Activated CD8-positive, alpha-beta memory T cell treated with anti-CD3 and anti-CD28 coated beads, Interleukin-2, amount 10 ng/mL, durations not matched to agents 7 days and 5 days (primary cell): Measurements from ENCODE around the gene PCA3. TPM values are rescaled to one million over a fixed set of nuclear protein-coding genes. Genes with fewer than 3 reads are reported as not detected.
"Not testable (repeated sequence)": the region's sequence is repeated elsewhere in the genome, so short reads cannot be mapped to it uniquely, and the experiment has no call there.

Experiments
- ATAC-seq: fragments of 150-1000 bp; cut with Tn5 transposase; one replicate; pipeline ENCODE4 v1.10.0; 2021; ENCODE audit warnings: moderate library complexity
- CTCF ChIA-PET: fragments of 350-600 bp; sonication (Branson Sonifier 250); formaldehyde crosslinking; loops from one replicate; lab custom pipeline; 2021; ENCODE audit warnings: antibody characterized with exemption; lab: Charles Lee
- DNase-seq: peaks from one replicate; pipeline ENCODE4 v3.0.0-alpha.2; 2020
- H3K27ac Mint-ChIP-seq: one replicate; pipeline ENCODE4 v1.8.0; 2021; ENCODE audit warnings: mild to moderate bottlenecking, mixed read lengths
- H3K27me3 Mint-ChIP-seq: one replicate; pipeline ENCODE4 v1.8.0; 2021; ENCODE audit warnings: mixed read lengths
- H3K36me3 Mint-ChIP-seq: one replicate; pipeline ENCODE4 v1.8.0; 2021; ENCODE audit warnings: mild to moderate bottlenecking, mixed read lengths
- H3K4me1 Mint-ChIP-seq: one replicate; pipeline ENCODE4 v1.8.0; 2021; ENCODE audit warnings: mixed read lengths
- H3K4me3 Mint-ChIP-seq: one replicate; pipeline ENCODE4 v1.8.0; 2021; ENCODE audit warnings: mild to moderate bottlenecking, moderate library complexity, mixed read lengths
- H3K9me3 Mint-ChIP-seq: one replicate; pipeline ENCODE4 v1.8.0; 2022; ENCODE audit warnings: low read depth, mixed read lengths
- total RNA-seq, 2 experiments: library from RNA; stranded (reverse); gene quantifications; one replicate each; pipeline ENCODE4 v1.2.3, GENCODE V29; 2021

The PCA3 gene
- total RNA-seq, 2 experiments from 2014 or later: not detected

- no peak overlapping the region for H3K27ac Mint-ChIP-seq
- CTCF ChIA-PET: no interaction called here
These were observed 26.9 kb upstream of the PCA3 start for GRCh38 chr9:76737154-76737902.

GRCh38 chr9:76738402-76738801 is 25.8 kb upstream of the PCA3 start:
- CTCF ChIA-PET: no interaction called here
- Mint-ChIP-seq H3K27me3 (peaks cover 36% of the 10 kb centered on the region), H3K27ac (no peak overlapping the region), H3K9me3 (peaks cover 6% of the 10 kb centered on the region), H3K4me1 (no peaks in the 10 kb centered on the region), H3K36me3 (peaks cover 1% of the 10 kb centered on the region), H3K4me3 (no peak overlapping the region)
- DNase-seq: no peak
- no peak for ATAC-seq

More at GRCh38 chr9:76737154-76737902, 26.9 kb upstream of the PCA3 start:
- peaks cover 36% of the 10 kb centered on the region for H3K27me3 Mint-ChIP-seq
- no peak for DNase-seq
- H3K4me1 Mint-ChIP-seq: no peaks in the 10 kb centered on the region
- ATAC-seq: no peak
- peaks cover 1% of the 10 kb centered on the region for H3K9me3 Mint-ChIP-seq
- no peak overlapping the region for H3K4me3 Mint-ChIP-seq
- H3K36me3 Mint-ChIP-seq: peaks cover 1% of the 10 kb centered on the region

- Mint-ChIP-seq H3K27ac (no peak overlapping the region), H3K9me3 (peaks cover 6% of the 10 kb centered on the region), H3K4me3 (no peak overlapping the region), H3K27me3 (peaks cover 21% of the 10 kb centered on the region), H3K36me3 (peaks cover 1% of the 10 kb centered on the region), H3K4me1 (no peaks in the 10 kb centered on the region)
- DNase-seq (no peak), ATAC-seq (no peak)
- CTCF ChIA-PET: no interaction called here
These were observed 22.7 kb upstream of the PCA3 start for GRCh38 chr9:76741524-76741923.

GRCh38 chr9:76742890-76743289 is 21.3 kb upstream of the PCA3 start:
- H3K4me1 Mint-ChIP-seq, H3K36me3 Mint-ChIP-seq, CTCF ChIA-PET, H3K9me3 Mint-ChIP-seq, DNase-seq, H3K27ac Mint-ChIP-seq, ATAC-seq, H3K4me3 Mint-ChIP-seq, H3K27me3 Mint-ChIP-seq: not testable (repeated sequence)

GRCh38 chr9:76743931-76744330 is 20.3 kb upstream of the PCA3 start:
- CTCF ChIA-PET: no interaction called here
- H3K4me3 Mint-ChIP-seq: no peak overlapping the region
- peaks cover 6% of the 10 kb centered on the region for H3K9me3 Mint-ChIP-seq
- no peak for ATAC-seq
- no peak for DNase-seq
- H3K27ac Mint-ChIP-seq: no peak overlapping the region
- peaks cover 1% of the 10 kb centered on the region for H3K36me3 Mint-ChIP-seq
- no peaks in the 10 kb centered on the region for H3K4me1 Mint-ChIP-seq
- peaks cover 3% of the 10 kb centered on the region for H3K27me3 Mint-ChIP-seq

- H3K4me1 Mint-ChIP-seq: no peaks in the 10 kb centered on the region
- ATAC-seq (no peak), DNase-seq (no peak)
- CTCF ChIA-PET: no interaction called here
- peaks cover 1% of the 10 kb centered on the region for H3K36me3 Mint-ChIP-seq
- no peak overlapping the region for H3K4me3 Mint-ChIP-seq
- H3K27me3 Mint-ChIP-seq: peaks cover 3% of the 10 kb centered on the region
- H3K9me3 Mint-ChIP-seq: peaks cover 6% of the 10 kb centered on the region
- no peak overlapping the region for H3K27ac Mint-ChIP-seq
These were observed 19.9 kb upstream of the PCA3 start for GRCh38 chr9:76744336-76744735.

- H3K4me3 Mint-ChIP-seq: no peak overlapping the region
- H3K36me3 Mint-ChIP-seq: no peaks in the 10 kb centered on the region
- no peak for ATAC-seq
- no peaks in the 10 kb centered on the region for H3K27me3 Mint-ChIP-seq
- CTCF ChIA-PET: no interaction called here
- H3K9me3 Mint-ChIP-seq: no peaks in the 10 kb centered on the region
- H3K4me1 Mint-ChIP-seq: no peaks in the 10 kb centered on the region
- no peak overlapping the region for H3K27ac Mint-ChIP-seq
- no peak for DNase-seq
These were observed 13.2 kb upstream of the PCA3 start for GRCh38 chr9:76751001-76751400.

- DNase-seq (no peak), ATAC-seq (no peak)
- Mint-ChIP-seq H3K4me3 (no peak overlapping the region), H3K36me3 (no peaks in the 10 kb centered on the region), H3K27me3 (peaks cover 3% of the 10 kb centered on the region), H3K9me3 (no peaks in the 10 kb centered on the region), H3K4me1 (no peaks in the 10 kb centered on the region), H3K27ac (no peak overlapping the region)
- CTCF ChIA-PET: no interaction called here
These were observed 8.0 kb upstream of the PCA3 start for GRCh38 chr9:76756268-76756640.

GRCh38 chr9:76756941-76757673 is 7.1 kb upstream of the PCA3 start:
- Mint-ChIP-seq H3K36me3 (no peaks in the 10 kb centered on the region), H3K4me3 (no peak overlapping the region), H3K27ac (no peak overlapping the region), H3K4me1 (no peaks in the 10 kb centered on the region), H3K9me3 (no peaks in the 10 kb centered on the region), H3K27me3 (peaks cover 3% of the 10 kb centered on the region)
- CTCF ChIA-PET: no interaction called here
- ATAC-seq (no peak), DNase-seq (no peak)

GRCh38 chr9:76758476-76758875 is 5.8 kb upstream of the PCA3 start:
- Mint-ChIP-seq H3K9me3 (no peaks in the 10 kb centered on the region), H3K27ac (no peak overlapping the region), H3K4me3 (no peak overlapping the region), H3K4me1 (no peaks in the 10 kb centered on the region), H3K36me3 (no peaks in the 10 kb centered on the region), H3K27me3 (peaks cover 5% of the 10 kb centered on the region)
- ATAC-seq (no peak), DNase-seq (no peak)
- CTCF ChIA-PET: no interaction called here

- CTCF ChIA-PET: no interaction called here
- Mint-ChIP-seq H3K27ac (no peak overlapping the region), H3K27me3 (peaks cover 5% of the 10 kb centered on the region), H3K4me3 (no peak overlapping the region), H3K4me1 (no peaks in the 10 kb centered on the region), H3K9me3 (no peaks in the 10 kb centered on the region), H3K36me3 (no peaks in the 10 kb centered on the region)
- no peak for DNase-seq
- ATAC-seq: no peak
These were observed 4.5 kb upstream of the PCA3 start for GRCh38 chr9:76759732-76760131.

- CTCF ChIA-PET: no interaction called here
- H3K4me3 Mint-ChIP-seq: no peak overlapping the region
- H3K36me3 Mint-ChIP-seq: no peaks in the 10 kb centered on the region
- H3K27me3 Mint-ChIP-seq: peaks cover 5% of the 10 kb centered on the region
- H3K27ac Mint-ChIP-seq: no peak overlapping the region
- ATAC-seq: no peak
- no peak for DNase-seq
- no peaks in the 10 kb centered on the region for H3K9me3 Mint-ChIP-seq
- no peaks in the 10 kb centered on the region for H3K4me1 Mint-ChIP-seq
These were observed 2.8 kb upstream of the PCA3 start for GRCh38 chr9:76761448-76761847.

- H3K4me3 Mint-ChIP-seq: no peak overlapping the region
- peaks cover 2% of the 10 kb centered on the region for H3K27me3 Mint-ChIP-seq
- no peak for DNase-seq
These were observed 1.9 kb downstream of the PCA3 start for GRCh38 chr9:76766126-76766525.

More at GRCh38 chr9:76766126-76766525, 1.9 kb downstream of the PCA3 start:
- no peak for ATAC-seq
- Mint-ChIP-seq H3K36me3 (no peaks in the 10 kb centered on the region), H3K4me1 (no peaks in the 10 kb centered on the region), H3K27ac (no peak overlapping the region), H3K9me3 (no peaks in the 10 kb centered on the region)
- CTCF ChIA-PET: no interaction called here
